Choroid plexus epithelial cell (primary cell): ENCODE results near the gene TP53I13.

Experiments used
- DNase-seq: peaks from one replicate; pipeline ENCODE4 v3.0.0-alpha.2; 2010; ENCODE audit warnings: low read depth
- H3K4me3 ChIP-seq: 2 replicates; pipeline ENCODE4 v1.5.1; 2011; ENCODE audit warnings: low read depth, mild to moderate bottlenecking, control low read depth, low read length, moderate library complexity
- TF ChIP-seq, protein P1 (sequence below): conservative IDR thresholded peaks from 2 replicates; pipeline ENCODE4 v1.5.1; 2011; ENCODE audit warnings: low read depth, mild to moderate bottlenecking, control low read depth, inconsistent platforms, low read length, moderate library complexity

TP53I13 gene

DNA sequence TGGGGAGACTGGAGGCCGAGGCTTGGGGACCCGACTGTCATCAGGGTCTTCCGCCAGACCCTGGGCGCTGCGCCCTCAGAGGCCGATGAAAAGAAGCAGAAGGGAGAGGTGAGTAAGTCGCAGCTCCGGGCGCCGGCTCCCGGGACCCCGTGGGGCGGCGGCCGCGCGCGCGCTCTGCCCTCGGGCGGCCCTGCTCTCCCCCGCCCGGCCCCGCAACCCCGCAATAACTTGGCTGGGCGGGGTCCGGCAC lies 1.3 kb upstream of the TP53I13 start:
- no peak for DNase-seq
- H3K4me3 ChIP-seq, result peak overlapping the region; percentile 74
- TF ChIP-seq, protein P1, sequence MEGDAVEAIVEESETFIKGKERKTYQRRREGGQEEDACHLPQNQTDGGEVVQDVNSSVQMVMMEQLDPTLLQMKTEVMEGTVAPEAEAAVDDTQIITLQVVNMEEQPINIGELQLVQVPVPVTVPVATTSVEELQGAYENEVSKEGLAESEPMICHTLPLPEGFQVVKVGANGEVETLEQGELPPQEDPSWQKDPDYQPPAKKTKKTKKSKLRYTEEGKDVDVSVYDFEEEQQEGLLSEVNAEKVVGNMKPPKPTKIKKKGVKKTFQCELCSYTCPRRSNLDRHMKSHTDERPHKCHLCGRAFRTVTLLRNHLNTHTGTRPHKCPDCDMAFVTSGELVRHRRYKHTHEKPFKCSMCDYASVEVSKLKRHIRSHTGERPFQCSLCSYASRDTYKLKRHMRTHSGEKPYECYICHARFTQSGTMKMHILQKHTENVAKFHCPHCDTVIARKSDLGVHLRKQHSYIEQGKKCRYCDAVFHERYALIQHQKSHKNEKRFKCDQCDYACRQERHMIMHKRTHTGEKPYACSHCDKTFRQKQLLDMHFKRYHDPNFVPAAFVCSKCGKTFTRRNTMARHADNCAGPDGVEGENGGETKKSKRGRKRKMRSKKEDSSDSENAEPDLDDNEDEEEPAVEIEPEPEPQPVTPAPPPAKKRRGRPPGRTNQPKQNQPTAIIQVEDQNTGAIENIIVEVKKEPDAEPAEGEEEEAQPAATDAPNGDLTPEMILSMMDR, result no peak

- peak overlapping the region; percentile 74 for H3K4me3 ChIP-seq
- peak; percentile 26 for DNase-seq
- TF ChIP-seq, protein P1, result peak; percentile 22
Measured at GRCh38 chr17:29567554-29568330, 759 bp upstream of the TP53I13 start.

DNA sequence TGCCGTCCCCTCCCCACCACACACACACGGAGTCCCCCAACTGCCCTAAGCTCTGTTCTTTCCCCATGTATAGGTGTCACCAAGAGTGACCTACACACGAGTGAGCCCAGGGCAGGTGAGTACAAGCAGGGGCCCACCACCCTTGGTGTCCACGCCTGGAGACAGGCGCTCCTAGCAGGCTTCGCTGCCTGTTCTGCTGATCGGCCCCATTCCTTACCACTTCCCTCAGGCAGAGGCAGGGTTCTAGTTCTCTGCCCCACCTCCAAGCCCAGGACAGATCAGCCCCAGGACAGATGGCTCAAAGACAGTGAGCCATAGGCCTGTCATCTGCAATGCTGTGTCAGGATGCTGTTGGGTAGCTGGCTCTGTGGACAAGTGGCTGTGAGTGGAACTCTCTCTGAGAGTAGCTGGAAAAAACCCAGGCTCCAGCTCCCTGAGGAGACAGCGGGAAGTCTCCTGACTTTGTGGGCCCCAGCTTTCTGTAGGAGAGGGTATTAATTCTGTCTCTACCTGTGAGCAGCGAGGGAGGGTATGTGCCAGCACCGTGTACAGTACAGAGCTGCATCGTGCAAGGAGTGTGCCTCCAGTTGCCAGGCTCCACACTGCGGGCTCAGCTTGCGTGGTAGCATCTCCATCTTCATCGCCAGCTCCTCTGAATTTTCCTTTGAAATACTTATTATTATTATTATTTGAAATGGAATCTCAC lies 897 bp downstream of the TP53I13 start:
- TF ChIP-seq, protein P1, result no peak
- DNase-seq, result no peak
- H3K4me3 ChIP-seq, result peak overlapping the region; percentile 74

DNA sequence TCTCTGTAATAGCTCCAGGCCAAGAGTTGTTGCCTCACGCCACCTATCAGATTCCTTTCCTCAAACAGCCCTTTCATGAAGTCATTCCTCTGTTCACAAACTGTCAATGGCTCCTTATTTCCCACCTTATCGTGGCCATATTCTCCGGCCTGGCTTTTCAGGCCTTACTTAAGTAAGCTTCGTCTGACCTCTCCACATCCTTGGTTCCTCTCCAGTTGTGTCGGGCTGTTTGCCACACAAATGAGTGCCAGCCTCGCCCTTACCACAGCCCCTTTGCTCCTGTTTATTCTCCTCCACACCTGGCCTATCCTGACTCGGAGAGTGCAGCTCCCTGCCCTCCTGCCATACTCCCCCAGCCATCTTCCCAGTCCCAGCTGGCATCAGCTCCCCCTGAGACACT lies 2.0 kb downstream of the TP53I13 start:
- no peak overlapping the region for H3K4me3 ChIP-seq
- DNase-seq, result no peak
- TF ChIP-seq, protein P1, result no peak

DNA sequence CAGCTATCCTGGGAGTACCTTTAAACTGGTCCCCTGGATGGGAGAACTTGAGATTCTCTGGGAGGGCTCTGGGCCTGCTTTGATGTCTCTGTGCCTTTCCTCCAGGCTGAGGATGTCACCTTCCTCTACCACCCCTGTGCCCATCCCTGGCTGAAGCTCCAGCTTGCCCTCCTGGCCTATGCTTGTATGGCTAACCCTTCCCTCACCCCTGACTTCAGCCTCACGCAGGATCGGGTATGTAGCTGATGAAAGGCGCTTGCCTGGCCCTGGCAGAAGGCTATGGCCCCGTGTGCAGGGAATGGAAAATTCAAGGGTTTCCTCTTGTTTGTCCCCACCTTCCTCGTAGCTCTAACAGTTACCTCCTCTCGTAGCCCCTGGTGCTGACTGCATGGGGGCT lies 3.0 kb downstream of the TP53I13 start:
- H3K4me3 ChIP-seq, result no peak overlapping the region
- DNase-seq, result no peak
- TF ChIP-seq, protein P1, result no peak

DNA sequence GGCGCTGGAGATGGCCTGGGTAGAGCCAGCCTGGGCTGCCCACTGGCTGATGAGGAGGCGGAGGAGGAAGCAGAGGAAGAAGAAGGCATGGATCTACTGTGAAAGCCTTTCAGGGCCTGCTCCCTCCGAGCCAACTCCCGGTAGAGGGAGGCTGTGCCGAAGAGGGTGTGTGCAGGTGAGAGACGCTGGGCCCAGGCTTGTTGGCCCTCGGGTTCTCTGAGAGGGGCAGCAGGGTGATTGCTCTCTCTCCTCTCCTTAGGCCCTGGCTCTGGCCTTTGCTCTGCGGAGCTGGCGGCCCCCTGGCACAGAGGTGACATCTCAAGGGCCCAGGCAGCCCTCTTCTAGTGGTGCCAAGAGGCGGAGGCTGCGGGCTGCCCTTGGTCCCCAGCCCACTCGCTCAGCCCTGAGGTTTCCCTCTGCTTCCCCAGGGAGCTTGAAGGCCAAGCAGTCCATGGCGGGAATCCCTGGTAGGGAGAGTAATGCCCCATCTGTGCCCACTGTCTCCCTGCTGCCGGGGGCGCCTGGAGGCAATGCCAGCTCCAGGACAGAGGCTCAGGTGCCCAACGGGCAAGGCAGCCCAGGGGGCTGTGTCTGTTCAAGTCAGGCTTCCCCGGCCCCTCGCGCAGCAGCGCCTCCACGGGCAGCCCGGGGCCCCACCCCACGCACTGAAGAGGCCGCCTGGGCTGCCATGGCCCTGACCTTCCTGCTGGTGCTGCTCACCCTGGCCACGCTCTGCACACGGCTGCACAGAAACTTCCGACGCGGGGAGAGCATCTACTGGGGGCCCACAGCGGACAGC lies 3.6 kb downstream of the TP53I13 start:
- TF ChIP-seq, protein P1, result no peak
- peak overlapping the region; percentile 40 for H3K4me3 ChIP-seq
- DNase-seq, result no peak
